ENCODE measurements around the gene CRYGC.
A peak's percentile ranks its signal among the peaks of the same experiment; 100 is the strongest.
"Not testable (repeated sequence)": the region's sequence is repeated elsewhere in the genome, so short reads cannot be mapped to it uniquely, and the experiment has no call there.

Gene CRYGC, protein sequence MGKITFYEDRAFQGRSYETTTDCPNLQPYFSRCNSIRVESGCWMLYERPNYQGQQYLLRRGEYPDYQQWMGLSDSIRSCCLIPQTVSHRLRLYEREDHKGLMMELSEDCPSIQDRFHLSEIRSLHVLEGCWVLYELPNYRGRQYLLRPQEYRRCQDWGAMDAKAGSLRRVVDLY

DNA sequence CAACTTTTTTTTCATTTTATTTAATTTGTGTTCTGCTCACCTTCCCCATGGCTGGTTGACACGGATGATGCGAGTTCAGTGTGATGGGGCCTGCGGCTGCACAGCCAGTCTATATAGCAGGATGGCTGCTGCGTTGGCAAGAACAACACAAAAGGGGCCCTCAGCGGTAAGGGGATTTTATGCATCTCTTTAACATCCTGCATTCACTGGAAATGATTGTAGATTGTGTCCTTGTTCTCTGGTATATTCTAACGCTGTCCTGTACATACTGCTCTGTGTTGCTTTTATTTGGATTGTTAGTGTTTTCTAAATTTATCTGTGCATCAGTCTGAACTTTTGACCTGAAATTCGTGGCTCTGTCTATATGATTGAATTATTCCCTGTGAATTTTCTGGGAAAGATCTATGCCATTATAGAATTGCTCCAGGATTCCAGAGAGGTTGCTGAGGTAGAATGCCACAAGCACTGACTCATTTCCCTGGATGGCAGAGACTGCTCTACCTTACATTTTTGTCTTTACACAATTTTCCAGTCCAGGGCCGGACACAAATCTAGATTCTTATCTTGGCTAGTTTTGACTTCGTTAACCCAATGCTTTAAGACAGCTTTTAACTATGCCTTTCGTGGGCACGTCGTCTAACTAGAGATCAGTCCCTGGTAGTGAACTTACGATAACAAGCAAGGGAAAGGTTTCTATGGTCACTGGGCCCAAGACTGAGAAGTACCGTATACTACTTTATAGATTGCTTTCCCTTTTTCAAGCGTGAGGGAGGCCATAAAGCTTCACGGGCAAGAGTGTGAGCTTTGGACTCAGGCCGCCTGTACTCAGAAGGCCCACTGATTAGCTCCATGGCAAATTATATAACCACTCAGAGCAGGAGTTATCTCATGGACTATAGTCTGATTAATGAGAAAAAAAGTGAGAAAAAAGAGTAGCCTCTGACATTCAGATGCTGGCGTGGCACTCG lies at the start of gene CRYGC:
CRYGC (minus strand) TSS at position 85 of the 968 bp plus-strand sequence; CDS start at position 49, 36 bp downstream.
- no peak for DNase-seq

DNA sequence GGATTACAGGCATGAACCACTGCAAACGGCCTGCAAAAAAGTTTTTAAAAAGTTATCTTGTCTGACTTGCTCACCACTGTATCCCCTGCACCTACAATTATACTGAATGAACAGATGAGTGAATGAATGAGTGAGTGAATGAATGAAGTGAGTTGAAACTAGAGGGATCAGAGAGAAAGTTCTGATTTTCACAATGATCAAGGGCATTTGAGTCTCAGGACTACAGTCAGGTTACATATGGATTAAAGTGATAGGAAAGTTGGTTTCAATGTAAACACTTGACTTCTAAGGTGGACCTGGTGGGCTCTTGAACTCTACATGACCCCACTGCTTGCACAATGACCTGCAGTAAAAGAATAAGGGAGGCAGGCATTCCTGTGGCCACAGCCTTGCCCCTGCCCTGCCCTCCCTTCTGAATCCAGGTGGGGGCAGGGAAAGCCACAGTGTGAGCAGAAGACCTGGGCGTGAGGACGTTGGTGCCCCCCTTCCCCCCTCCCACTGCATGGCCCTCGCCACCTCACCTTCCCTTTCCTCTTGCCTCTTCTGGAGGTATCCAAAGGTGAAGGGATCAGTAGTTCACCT lies 49.5 kb upstream of the CRYGC start:
- DNase-seq, result no peak

DNA sequence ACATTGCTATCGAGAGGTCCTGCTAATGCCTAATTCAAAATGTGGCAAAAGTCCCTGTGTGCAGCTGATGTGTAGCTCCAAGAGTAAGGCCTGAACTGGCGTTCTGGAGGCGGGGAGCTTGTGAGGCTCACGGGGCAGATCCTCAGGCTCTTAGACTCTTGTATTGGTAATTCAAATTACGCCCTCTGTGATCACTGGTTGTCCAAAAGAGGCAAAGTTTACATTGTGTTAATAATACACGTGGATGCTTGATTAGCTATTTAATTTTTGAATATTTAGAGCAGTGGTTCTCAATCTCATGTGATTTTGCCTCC lies 46.2 kb upstream of the CRYGC start:
- DNase-seq, result no peak

DNA sequence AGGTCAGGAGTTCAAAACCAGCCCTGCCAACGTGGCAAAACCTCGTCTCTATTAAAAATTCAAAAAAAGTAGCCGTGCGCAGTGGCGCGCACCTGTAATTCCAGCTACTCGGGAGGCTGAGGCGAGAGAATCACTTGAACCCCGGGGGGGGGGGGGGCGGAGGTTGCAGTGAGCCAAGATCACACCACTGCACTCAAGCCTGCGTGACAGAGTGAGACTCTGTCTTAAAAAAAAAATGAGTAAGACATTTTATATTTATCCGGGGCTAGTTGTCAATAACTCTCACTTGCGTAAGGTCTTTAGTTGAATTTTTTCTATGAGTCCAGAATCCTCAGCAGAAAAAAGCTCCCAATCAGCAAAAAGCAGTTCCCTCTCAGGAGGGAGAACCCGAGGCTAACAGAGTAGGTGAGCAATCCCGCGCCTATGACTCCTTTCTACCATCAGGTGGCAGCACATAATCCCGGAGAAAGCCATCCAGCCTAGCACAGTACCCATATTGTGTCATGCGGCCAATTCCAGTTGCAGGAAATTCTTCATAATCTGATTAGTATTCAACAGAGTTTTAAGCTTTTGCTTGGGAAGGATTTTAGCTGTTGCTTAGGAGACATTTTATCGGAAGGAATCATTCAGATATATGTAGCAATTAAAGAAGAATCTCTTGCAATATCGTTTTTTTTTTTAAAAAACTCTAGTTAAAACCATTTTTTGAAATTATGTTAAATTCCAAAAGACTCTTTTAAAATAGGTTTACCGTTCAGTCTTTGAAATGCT lies 45.6 kb upstream of the CRYGC start:
- peak; percentile 88 for DNase-seq

DNA sequence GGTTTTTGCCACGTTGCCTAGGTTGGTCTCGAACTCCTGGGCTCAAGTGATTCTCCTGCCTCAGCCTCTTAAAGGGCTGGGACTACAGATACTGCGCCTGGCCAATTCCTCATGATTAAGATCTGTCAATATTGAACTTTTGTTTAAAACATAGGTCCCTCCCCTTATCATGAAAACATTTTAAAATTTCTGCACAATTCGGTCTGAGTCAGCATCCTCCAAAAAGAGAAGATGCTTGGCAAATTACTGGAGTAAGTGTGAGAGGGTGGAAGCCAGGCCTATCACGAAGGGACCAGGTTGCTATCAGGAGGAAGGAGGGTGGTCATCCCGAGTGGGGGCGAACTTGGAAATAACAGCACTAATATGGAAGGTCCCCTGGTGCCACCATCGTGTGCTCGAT lies 44.5 kb upstream of the CRYGC start:
- no peak for DNase-seq

DNA sequence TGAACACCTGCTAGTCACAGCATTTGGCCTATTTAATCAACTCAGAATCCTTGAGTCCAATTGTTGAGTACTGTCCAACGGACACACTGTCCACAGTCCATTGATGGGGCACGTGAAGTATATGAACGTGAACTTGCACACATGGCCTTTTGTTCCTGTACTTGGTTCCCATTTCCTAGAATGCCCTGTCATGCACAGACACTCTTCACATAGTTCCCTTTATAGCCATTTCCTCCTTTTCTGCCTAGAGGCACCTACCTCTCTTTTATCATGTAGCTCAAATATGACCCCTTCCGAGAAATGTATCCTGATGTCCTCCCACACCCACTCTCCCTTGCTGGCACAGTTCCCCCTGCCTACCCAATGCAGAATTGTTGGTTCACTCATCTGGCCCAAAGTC lies 42.5 kb upstream of the CRYGC start:
- DNase-seq, result no peak

DNA sequence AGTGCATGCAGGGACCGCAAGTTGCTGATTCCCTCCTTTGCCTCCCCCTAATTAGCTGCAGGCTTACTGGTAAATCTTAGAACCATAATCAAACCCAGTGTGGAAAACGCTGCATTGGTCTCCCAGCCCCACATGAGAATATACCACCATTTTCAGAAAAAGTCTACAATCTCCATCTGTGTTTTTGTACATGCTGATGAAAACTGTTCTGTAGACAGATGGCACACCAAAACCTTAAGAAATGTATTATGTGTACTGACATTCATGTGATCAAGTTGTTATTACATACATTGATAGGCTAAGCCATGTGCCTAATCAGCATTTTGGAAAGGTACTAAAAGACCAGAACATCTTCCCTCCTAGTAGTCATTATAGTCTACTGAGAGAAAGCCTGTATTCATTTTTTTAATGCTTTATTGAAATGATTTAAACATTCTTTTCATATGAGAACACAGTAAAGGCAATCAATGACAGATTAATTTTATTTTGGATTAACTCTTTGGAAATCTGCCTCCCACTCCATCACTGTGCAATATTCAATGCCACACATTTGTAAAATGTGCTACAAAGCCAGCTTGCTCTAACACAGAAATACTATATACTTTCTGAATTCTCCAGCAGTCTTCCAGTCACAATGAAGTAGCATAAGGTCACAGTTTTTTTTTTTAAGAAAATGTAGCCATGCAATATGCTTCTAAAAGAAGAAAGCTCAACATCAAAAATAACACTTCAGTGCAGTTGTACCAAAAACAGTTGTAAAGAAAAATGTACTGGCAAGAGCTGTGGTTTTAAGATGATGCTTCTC lies 35.5 kb upstream of the CRYGC start:
- DNase-seq, result no peak

DNA sequence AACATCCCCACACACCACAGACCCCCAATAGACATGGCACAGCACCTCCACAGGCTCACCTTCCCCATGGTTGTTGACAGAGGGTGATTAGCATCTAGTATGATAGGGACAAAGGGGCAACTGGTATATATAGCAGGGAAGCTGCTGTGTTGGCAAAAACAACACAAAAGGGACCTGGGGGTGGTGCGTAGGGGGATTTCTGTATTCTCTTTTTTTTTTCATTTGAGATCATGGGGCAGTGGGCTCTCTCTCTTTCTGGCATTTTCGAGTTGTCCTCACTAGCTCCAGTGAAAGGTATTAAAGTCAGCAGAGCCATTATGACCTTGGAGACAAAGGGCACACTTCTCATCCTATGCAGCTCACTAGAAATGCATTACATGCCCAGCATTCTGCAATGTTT lies 33.9 kb upstream of the CRYGC start, which contains the start of gene CRYGA:
CRYGA (minus strand) TSS at position 101 of the 400 bp plus-strand sequence; CDS start at position 68, 33 bp downstream.
- DNase-seq, result no peak

DNA sequence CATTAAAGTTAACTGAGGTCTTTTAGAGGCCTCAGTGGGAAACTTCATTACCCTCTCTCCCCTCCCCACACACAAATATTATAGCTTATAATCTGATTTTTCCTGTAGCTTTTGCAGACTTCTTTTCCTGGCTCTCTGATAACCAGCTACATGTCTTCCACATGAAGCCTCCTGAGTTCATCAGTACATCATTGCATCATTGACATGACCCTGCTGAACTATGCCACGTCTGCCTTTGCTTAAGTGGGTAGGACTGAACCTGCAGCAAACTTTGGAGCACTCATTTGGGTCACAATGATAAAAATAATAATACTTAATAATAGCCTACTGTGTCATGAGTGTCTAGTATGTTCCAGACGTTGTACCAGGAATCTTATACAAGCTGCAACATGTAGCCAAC lies 26.8 kb upstream of the CRYGC start:
- no peak for DNase-seq

DNA sequence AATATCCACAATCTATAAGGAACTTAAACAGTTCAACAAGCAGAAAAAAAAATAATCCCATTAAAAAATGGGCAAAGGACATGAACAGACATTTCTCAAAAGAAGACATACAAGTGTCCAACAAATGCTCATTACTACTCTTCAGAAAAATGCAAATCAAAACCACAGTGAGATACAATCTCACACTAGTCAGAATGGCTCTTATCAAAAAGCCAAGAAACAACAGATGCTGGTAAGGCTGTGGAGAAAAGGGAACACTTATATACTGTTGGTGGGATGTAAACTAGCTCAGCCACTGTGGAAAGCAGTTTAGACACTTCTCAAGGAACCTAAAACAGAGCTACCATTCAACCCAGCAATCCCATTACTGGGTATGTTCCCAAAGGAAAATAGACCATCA lies 23.5 kb upstream of the CRYGC start:
- DNase-seq, result no peak

DNA sequence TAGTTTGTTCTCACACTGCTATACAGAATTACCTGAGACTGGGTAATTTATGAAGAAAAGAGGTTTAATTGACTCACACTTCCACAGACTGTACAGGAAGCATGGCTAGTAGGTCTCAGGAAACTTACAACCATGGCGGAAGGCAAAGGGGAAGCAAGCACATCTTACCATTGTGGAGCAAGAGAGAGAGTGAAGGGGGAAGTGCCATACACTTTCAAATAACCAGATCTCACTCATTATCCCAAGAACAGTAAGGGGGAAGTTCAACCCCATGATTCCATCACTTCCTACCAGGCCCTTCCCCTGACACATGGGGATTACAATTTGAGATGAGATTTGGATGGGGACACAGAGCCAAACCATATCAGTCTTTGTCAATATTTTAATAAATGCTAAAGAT lies 21.3 kb upstream of the CRYGC start:
- no peak for DNase-seq

DNA sequence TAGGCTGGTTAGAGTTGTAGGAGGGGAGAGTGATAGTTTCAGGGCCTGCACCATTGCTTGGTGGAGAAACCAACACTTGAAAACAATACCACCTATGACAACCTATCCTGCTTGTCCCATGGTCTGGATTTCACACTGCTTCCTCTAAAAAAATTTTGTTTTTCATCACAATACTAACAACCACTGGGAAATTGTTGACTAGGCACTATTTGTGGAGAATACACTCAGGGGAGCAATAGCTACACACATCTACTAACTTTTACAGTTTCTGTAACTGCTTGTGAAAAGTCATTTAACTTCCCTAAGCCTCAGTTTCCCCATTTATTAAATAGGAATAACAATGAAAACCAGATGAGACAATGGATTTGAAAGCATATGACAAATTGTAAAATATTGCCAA lies 20.5 kb upstream of the CRYGC start:
- DNase-seq, result no peak

DNA sequence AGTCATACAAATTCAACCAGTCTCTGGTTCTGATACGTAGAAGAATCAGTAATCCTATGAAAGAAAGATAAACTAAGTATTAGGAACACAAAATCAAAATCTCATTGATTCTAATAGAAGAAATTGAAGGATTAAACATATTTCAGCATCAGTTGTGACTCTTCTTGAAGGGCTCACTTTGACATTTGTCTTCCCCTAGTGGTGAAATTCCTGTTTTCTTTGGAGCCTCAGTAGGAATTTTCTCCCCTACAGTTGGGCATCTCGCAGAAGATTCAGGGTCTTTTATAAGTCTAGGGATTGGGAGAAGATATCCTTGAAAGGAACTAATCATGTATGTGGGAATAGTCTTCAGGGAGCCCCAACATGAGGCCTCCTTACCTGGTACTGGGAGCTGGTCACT lies 19.2 kb upstream of the CRYGC start:
- DNase-seq, result no peak

DNA sequence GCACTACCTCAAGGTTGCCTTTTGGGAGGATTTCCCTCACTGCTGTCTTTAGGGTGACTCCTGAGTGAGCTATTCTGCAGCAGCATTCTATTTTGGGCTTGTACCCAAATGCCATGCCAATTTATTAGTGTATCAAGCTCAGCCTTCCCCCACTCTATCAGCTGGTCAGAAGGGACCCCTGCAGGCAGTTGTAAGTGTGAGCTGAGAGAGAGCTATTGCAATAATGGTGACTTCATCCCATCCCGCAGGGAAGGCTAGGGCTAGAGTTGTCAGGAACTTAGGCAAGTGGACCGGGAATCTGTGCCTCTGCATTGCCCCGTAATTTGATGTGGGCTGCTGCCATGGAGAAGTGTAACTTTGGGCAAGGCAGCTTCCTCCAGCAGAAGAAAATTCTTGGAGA lies 18.1 kb upstream of the CRYGC start:
- no peak for DNase-seq

DNA sequence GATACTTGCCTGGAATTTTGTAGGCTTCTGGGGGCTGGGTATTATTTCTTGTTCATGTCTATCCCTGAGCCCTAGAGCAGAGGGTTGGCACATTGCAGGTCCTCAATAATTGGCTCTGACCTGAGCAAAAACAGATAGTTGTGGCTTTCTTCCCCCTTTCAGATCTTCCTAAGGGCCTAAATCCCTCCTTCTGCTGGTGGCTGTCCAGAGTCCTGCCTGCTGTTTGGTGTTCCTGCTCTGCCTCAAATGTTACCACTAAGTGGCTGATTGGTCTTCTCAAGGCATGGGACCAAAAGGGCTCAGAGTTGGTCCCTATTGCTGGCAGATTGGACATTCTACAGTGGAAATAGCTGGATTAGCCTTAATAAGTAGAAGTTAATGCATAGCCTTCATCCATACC lies 17.4 kb upstream of the CRYGC start:
- DNase-seq, result no peak

DNA sequence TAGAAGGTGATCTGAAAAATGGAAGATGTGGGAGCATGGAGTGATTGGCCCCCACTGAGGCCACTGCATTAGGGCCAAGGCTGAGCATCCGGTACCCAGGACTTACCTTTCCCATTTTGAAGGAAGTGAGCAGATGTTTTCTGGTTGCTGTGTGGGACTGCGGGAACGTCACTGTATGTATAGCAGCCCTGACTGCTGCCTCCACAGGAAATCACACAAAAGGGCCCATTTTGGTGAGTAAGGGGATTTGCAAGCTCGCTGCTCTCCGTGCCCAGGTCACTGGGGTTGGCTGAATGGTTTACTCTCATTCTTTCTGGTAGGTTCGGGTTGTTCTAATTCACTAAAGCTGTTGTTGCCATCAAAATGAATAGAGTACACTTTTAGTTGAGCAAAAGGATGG lies 16.4 kb upstream of the CRYGC start, which contains the start of gene CRYGB:
CRYGB (minus strand) TSS at position 153 of the 400 bp plus-strand sequence; CDS start at position 115, 38 bp downstream.
- DNase-seq, result no peak

DNA sequence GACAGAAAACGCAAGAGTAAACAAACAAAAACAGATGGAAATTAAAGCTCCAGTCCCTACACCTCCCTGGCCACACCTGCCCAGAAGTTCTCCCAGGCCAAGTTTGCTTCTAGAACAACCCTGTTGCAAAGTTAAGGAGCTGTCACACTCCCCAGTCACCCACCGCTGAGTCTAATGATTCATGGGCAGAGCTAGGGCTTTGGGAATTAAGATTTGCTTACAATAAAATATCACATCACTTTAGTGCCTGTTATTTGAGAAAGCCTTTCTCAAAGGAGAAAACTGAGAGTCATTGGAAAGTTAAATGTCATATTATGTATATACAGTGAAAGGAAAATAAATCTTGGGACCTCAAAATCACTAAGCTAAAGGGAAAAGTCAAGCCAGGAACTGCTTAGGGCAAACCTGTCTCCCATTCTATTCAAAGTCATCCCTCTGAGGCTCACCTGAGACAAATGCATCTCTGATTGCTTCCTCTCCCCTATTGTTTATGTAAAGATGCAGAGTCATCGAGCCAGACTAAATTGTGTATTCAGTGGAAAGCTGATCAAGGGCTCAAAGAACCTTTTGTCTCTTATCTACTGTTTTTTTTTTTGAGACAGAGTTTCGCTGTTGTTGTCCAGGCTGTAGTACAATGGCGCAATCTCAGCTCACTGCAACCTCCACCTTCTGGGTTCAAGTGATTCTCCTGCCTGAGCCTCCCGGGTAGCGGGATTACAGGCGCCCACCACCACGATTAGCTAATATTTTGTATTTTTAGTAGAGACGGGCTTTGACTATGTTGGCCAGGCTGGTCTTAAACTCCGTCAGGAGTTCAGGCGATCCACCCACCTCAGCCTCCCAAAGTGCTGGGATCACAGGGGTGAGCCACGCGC lies 13.5 kb upstream of the CRYGC start:
- DNase-seq, result no peak

DNA sequence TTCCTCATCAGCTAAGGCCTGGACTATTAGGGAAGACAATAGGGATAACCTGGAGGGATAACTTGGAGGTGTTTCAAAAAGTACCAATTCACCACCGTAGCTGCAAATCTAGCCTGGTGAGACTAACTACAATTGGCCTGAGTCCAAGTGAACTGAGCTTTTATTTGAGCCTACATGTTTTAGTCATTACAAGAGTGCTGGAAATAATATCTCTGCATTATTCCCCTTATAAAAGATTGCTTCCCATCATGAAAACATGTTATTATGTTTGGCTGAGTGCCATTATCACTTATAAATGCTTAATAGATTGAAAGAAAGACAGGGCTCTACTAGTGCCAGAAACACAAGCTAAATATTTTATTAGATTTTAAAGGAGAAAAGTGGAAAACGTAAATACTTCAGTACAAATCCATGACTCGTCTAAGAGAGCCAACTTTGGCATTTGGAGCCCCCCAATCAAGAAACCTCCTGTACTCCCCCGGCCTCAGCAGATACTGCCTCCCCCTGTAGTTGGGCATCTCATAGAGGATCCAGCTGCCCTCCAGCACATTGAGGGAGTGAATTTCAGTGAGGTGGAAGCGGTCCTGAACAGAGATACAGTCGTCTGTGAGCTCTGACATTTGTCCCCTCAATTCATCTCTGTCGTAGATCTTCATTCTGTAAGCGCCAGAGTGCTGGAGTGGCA lies 12.8 kb upstream of the CRYGC start:
- no peak for DNase-seq

DNA sequence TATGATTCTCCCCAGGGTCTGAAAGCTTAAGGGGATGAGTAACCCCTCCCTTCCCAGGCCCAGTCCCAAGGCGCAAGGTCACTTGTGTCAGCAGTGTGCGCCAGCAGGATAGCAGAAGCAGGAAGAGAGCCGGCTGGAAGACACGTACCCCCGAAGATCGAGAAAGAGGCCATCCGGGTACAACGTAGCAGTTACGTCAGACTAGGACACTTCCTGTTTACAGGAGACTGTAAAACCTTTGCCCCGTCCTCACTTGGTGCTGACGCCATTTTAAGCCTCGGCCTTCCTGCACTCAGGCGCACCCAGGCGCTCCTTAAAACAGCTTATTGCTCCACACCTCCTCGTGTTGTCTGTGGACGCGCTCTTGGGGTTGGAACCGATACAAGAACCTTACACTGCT lies 9.8 kb upstream of the CRYGC start:
- no peak for DNase-seq

DNA sequence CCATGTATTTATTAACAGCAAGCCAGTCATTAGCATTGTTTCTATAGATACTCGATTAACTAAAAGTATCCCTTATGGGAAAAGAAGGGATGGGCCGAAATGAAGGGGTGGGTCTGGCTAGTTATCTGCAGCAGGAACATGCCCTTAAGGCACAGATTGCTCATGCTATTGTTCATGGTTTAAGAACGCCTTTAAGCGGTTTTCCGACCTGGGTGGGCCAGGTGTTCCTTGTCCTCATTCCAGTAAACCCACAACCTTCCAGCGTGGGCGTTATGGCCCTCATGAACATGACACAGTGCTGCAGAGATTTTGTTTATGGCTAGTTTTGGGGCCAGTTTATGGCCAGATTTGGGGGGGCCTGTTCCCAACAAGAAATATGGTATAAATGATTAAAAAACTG lies 8.7 kb upstream of the CRYGC start:
- DNase-seq, result not testable (repeated sequence)

DNA sequence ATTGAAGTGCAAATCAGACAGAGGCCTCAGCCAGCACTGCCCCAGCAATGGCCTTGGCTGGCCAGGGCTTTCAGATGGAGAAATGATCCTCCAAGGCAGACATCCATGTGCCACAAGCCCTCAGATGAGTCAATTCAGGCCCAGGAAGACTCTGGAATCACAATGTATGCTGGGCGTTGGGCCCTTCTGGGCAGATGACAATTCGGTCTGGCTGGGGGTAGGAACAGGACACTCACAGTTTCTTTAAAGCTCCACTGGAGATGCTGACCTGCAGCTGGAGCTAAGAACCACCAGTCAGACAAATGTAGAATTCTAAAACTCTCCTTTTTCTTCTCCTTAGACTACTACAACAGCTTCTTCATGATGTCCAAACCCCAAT lies 7.1 kb upstream of the CRYGC start:
- no peak for DNase-seq

Measured in midbrain (tissue), 1 donor.